SJCRH30 (cell line): ENCODE data around the gene NIP7. TPM values are rescaled to one million over a fixed set of nuclear protein-coding genes. Genes with fewer than 3 reads are reported as not detected.
A peak's percentile ranks its signal among the peaks of the same experiment; 100 is the strongest.

Source experiments
- DNase-seq, 2 experiments: peaks; one replicate each; pipeline ENCODE4 v3.0.0-alpha.2; 2015 to 2020
- H3K27ac ChIP-seq: fragments of 250-450 bp; sonication (Bioruptor Pico); 2 replicates; pipeline ENCODE4 v1.5.1; 2020; ENCODE audit warnings: mild to moderate bottlenecking, moderate library complexity
- H3K27me3 ChIP-seq: fragments of 250-450 bp; sonication (Bioruptor Pico); 2 replicates; pipeline ENCODE4 v1.5.1; 2020; ENCODE audit warnings: mild to moderate bottlenecking, moderate library complexity
- H3K36me3 ChIP-seq: fragments of 250-450 bp; sonication (Bioruptor Pico); 2 replicates; pipeline ENCODE4 v1.5.1; 2020; ENCODE audit warnings: mild to moderate bottlenecking, moderate library complexity
- H3K4me1 ChIP-seq: fragments of 250-450 bp; sonication (Bioruptor Pico); 2 replicates; pipeline ENCODE4 v1.5.1; 2020; ENCODE audit warnings: mild to moderate bottlenecking, moderate library complexity
- H3K4me3 ChIP-seq: fragments of 250-450 bp; sonication (Bioruptor Pico); 2 replicates; pipeline ENCODE4 v1.5.1; 2020; ENCODE audit warnings: mild to moderate bottlenecking, moderate library complexity
- H3K9me3 ChIP-seq: fragments of 250-450 bp; sonication (Bioruptor Pico); replicated peaks from 2 replicates; pipeline ENCODE4 v1.5.1; 2020; ENCODE audit warnings: mild to moderate bottlenecking, moderate library complexity
- total RNA-seq: library from RNA; depleted of rRNA; stranded (reverse); fragments of >200 nt; shearing (Covaris generic); gene quantifications from 2 replicates; pipeline ENCODE4 v1.2.3, GENCODE V29; 2014

The NIP7 gene
- total RNA-seq, 1 experiment from 2014 or later = 31.8 TPM

DNA sequence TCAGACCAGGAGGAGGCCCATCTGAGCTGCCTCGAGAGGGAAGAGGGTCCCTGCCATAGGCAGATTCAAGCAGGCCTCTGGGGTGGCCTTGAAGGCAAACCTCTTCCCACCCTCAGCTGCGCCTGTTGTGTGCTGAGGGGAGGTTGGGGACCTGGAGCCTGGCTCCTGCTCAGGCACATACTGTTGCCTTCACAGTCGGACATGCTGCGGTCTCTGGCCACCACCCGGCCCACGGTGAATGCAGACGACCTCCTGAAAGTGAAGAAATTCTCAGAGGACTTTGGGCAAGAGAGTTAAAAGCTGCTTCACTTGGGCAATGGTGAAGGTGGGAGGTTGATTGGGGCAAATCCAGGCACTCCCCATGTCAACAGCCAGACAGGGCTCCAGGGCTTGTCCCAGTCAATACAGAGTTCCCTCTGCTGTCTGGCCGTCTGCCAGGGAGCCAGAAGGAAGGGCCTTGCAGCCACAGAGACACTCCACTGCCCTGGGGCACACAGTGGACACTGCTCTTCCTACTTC, 15.5 kb upstream of the NIP7 start:
- H3K27me3 ChIP-seq = no peaks in the 10 kb centered on the region
- H3K4me3 ChIP-seq = no peak overlapping the region
- DNase-seq = no peak
- H3K36me3 ChIP-seq = peaks cover 43% of the 10 kb centered on the region
- H3K9me3 ChIP-seq = no peaks in the 10 kb centered on the region
- H3K27ac ChIP-seq = no peak overlapping the region
- H3K4me1 ChIP-seq = peaks cover 6% of the 10 kb centered on the region

DNA sequence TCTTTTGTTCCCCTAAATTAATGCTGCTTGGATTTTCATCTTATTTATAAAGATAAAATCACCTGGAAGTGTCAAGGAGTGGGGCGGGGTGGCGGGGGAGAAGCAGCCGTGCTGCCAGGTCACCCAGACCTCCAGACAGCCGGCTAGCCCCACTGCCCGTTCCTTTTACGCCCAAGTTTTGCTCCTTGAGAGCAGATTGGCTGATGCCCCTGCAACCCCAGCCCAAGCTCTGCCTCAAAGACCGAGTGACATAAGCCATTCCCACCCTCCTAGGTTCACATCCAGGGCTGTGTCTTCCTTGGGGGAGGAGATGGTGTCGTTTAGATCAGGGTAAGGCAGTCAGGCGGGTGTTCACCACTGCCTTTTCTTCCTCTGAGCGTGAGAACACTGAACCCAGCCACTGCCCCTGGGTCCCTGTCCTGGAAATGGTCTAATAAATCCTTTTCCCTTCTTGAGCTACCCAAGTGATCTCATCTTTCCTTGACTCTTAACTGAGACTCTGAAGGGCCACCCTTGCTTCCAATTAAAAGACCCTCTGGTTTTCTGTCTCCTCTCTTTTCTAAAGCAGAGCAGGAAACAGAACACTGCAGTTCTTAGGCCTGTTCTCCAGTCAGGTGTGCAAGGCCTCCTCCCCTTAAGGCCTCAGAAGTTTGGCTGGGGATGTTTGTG, 14.9 kb upstream of the NIP7 start:
- no peak overlapping the region for H3K27ac ChIP-seq
- DNase-seq = no peak
- H3K27me3 ChIP-seq = no peaks in the 10 kb centered on the region
- peaks cover 40% of the 10 kb centered on the region for H3K36me3 ChIP-seq
- no peak overlapping the region for H3K4me3 ChIP-seq
- H3K4me1 ChIP-seq = peaks cover 10% of the 10 kb centered on the region
- no peaks in the 10 kb centered on the region for H3K9me3 ChIP-seq

DNA sequence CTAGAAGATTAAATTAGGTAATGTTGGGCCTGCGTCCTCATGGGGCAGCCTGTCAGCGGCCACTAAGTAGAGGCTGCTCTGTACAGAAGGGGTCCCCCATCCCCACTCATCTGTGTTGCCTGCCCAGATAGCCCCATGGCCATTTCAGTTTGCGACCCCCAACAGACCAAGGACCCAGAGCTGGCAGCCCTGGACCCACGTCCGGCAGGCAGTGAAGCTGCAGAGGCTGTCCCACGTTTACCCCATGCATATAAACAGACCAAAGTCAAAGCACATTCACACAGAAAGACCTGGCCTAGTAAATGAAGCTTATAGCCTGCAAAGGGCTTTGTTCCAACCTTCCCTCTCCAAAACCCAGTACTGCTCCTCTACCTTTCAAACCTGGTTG, 13.8 kb upstream of the NIP7 start:
- Histone ChIP-seq H3K27ac (no peak overlapping the region), H3K27me3 (no peaks in the 10 kb centered on the region), H3K4me3 (no peak overlapping the region), H3K4me1 (peaks cover 10% of the 10 kb centered on the region), H3K36me3 (peaks cover 37% of the 10 kb centered on the region), H3K9me3 (no peaks in the 10 kb centered on the region)
- no peak for DNase-seq

DNA sequence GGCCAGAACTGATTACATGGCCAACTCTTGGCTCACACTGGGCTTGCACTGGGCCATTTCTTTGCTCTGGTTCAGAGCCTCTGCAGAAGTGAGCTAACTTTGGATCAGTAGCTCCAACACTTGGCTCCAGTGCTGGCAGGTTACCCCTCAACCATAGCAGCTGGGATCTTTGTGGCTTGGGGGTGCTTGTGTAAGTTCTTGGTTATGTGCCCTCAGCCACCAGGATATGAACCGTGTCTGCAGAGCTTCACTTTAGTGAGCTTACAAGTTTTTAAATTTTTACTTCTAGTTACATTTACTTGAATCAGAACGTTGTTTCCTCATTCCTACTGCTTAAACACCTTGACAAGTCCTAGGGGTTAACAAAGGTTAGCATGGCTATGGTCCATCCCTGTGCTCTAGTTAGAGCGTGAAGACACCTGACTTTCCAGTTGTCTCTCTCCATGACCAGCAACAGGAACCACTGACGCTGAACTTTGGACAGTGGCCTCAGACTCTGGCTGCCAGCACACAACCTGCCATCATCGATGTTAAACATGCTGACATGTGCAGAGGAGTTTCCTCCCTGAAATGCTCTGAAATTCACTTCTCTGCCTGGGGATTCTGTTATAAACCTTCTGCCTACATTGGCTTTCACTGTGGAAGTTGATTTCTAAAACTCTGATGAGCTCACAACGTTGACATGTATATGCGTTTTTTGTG, 13.2 kb upstream of the NIP7 start:
- no peak overlapping the region for H3K4me3 ChIP-seq
- H3K9me3 ChIP-seq = no peaks in the 10 kb centered on the region
- DNase-seq = no peak
- H3K36me3 ChIP-seq = peaks cover 37% of the 10 kb centered on the region
- no peak overlapping the region for H3K27ac ChIP-seq
- H3K27me3 ChIP-seq = no peaks in the 10 kb centered on the region
- H3K4me1 ChIP-seq = peaks cover 10% of the 10 kb centered on the region

DNA sequence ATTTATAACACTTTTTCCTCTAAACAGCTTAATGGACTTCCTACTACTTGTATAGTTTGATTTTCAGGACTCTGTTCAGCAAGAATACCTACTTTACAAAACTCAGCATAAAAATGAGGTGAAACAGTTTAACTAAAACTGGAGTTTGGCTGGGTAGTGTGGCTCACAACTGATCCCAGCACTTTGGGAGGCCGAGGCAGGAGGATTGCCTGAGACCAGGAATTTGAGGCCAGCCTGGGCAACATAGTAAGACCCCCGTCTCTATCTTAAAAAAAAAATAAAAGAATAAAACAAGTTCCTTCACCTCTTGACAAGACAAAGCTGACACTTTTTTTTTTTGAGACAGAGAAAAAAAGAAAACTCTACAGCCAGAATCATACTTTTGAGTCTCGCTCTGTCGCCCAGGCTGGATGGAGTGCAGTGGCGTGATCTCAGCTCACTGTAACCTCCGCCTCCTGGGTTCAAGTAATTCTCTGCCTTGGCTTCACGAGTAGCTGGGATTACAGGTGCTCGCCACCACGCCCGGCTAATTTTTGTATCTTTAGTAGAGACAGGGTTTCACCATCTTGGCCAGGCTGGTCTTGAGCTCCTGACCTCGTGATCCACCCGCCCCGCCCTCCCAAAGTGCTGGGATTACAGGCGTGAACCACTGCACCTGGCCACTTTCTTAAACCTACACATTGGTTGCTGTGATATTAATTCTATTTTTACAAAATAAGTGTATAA, 11.8 kb upstream of the NIP7 start:
- no peaks in the 10 kb centered on the region for H3K9me3 ChIP-seq
- no peak for DNase-seq
- peaks cover 10% of the 10 kb centered on the region for H3K4me1 ChIP-seq
- no peak overlapping the region for H3K27ac ChIP-seq
- H3K4me3 ChIP-seq = no peak overlapping the region
- H3K27me3 ChIP-seq = no peaks in the 10 kb centered on the region
- H3K36me3 ChIP-seq = peaks cover 31% of the 10 kb centered on the region

DNA sequence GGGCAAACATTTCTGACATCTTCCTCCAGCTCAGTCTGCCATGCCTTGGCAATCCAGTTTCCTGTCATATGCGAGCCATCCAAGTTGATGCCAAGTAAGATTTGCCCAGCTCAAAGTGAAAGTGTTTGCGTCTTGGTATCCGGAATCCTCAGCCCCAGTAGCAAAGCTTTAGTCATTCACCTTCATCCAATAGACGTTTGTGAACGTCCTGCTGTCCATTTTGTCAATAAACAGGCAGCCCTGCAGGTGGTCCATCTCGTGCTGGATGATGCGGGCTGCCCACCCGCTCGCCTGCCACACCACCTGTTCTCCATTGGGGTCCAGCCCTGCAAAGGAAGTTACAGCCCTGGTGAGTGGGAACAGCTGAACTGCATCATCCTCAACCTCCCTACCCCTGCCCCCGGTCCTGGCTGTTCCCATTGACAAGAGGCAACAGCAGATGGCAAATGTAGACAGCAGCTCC, 10.7 kb upstream of the NIP7 start:
- peaks cover 26% of the 10 kb centered on the region for H3K36me3 ChIP-seq

DNA sequence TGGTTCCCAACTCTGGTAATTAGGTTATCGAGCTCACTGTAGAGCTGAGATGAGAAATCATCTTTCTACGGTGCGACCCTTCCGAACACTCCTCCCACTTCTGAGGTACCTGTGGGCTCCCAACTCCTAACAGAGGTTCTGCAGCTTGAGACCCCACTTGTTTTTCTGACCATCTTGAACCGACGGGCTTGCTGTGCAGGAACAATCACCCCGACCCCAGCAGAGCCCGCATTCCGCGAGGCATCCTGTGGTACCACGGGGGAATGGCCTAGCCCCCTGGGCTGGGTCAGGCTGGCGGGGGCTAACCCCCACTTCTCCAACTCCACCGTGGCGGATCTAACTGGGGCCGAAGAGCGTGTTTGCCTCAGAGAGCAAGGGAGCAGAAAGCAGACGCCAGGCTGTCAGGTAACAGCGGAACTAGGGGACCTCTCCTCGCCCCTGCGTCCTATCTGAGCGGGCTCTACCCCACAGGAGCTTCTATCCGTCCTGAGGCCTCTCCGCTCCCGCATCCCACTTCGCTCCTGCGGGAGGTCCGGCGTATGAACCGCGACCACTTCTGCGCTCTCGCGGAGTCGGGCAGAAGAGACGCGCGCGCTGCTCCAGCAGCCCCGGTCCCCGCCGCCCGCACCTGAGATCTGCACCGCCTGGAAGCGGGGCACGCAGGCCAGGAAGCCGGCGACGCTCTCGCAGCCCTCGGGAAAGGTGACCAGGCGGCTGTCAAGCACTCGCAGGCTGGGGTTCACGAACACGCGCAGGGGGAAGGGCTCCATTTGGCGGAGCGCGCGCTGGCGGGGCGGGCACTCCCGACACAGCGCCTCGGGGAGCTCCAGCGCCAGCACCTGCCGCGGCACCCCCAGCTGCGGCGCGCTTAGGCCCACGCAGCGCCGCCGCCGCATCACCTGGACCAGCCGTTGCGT, 9.9 kb upstream of the NIP7 start:
- no peak for DNase-seq
- H3K4me3 ChIP-seq = peak overlapping the region; percentile 77
- no peaks in the 10 kb centered on the region for H3K9me3 ChIP-seq
- no peaks in the 10 kb centered on the region for H3K27me3 ChIP-seq
- peaks cover 10% of the 10 kb centered on the region for H3K4me1 ChIP-seq
- H3K27ac ChIP-seq = peak overlapping the region; percentile 10; the same call in 1 of the 2 replicates
- H3K36me3 ChIP-seq = peaks cover 29% of the 10 kb centered on the region

More for the DNA sequence above, 10.7 kb upstream of the NIP7 start:
- DNase-seq = peak; percentile 38 to 41
- H3K27me3 ChIP-seq = no peaks in the 10 kb centered on the region
- peaks cover 10% of the 10 kb centered on the region for H3K4me1 ChIP-seq
- no peak overlapping the region for H3K4me3 ChIP-seq
- no peaks in the 10 kb centered on the region for H3K9me3 ChIP-seq
- H3K27ac ChIP-seq = no peak overlapping the region

DNA sequence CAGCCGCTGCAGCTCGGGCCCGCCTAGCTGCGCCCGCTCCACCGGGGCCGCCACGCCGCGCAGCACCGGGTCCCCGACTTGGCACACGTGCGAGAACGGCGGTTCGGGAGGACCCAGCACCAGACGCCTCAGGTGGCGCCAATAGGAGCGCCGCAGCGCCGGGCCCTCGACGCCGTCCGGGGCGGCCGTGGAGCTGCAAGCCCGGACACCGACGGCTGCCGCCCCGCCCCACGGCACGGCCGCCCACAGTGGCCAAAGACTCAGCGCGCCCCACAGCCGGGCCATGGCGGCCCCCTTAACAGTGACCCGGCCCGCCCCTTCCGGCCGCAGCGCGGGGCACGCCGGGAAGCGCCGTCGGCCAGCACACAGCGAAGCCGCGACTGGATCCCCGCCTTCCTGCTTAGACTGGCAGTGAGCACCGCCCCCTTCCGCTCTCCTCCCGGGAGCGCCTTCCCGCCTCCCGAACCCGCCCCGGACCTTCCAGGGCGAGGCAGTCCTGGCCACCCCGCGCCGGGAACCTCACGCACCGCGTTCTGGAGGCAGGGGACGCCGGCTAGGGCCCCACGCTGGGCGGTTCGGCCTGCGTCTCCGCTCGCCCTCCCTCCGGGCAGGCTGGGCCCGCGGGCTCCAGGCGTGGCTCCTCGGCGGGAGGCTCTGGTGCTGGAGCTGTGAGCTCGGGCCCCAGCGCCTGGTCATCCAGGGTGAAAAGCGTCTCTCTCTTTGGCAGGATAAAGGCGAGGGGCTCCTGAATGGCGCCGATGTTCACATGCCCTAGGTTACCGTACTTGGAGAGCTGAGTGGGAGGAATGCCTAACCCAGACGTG, 9.1 kb upstream of the NIP7 start, which contains the start of gene PDF:
Gene PDF (minus strand): TSS at position 303 of the 824 bp plus-strand sequence. CDS start 18 bp downstream, at position 285.
- peak within 1 kb of the TSS; percentile 73 for H3K27ac ChIP-seq
- H3K27me3 ChIP-seq = no peaks in the 10 kb centered on the region
- peaks cover 29% of the 10 kb centered on the region for H3K36me3 ChIP-seq
- H3K4me1 ChIP-seq = peaks cover 10% of the 10 kb centered on the region
- H3K4me3 ChIP-seq = peak within 1 kb of the TSS; percentile 77
- DNase-seq = peak; percentile 90 to 91
- H3K9me3 ChIP-seq = no peaks in the 10 kb centered on the region

DNA sequence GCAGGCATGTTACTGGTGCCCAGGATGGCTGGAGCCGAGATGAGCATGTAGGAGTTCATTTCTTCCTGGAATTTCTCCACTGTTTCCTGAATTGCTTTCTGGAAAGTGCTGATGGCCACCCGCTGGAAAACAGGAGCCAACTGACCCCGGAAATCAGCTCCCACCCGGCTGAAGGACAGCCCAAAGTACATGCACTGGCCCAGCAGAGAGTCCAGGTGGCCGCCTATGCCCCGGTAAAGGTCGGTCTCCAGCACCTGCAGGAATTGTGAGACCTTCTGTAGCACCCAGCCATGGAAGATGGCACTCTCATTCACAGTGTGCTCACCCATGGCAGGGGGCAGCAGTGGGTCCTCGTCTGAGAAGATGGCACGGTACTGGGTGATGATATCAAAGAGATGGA, 4.9 kb upstream of the NIP7 start:
- no peaks in the 10 kb centered on the region for H3K27me3 ChIP-seq
- H3K36me3 ChIP-seq = peaks cover 9% of the 10 kb centered on the region; the same call in 1 of the 2 replicates
- H3K27ac ChIP-seq = no peak overlapping the region
- no peak overlapping the region for H3K4me3 ChIP-seq
- DNase-seq = no peak
- H3K4me1 ChIP-seq = no peaks in the 10 kb centered on the region
- no peaks in the 10 kb centered on the region for H3K9me3 ChIP-seq

DNA sequence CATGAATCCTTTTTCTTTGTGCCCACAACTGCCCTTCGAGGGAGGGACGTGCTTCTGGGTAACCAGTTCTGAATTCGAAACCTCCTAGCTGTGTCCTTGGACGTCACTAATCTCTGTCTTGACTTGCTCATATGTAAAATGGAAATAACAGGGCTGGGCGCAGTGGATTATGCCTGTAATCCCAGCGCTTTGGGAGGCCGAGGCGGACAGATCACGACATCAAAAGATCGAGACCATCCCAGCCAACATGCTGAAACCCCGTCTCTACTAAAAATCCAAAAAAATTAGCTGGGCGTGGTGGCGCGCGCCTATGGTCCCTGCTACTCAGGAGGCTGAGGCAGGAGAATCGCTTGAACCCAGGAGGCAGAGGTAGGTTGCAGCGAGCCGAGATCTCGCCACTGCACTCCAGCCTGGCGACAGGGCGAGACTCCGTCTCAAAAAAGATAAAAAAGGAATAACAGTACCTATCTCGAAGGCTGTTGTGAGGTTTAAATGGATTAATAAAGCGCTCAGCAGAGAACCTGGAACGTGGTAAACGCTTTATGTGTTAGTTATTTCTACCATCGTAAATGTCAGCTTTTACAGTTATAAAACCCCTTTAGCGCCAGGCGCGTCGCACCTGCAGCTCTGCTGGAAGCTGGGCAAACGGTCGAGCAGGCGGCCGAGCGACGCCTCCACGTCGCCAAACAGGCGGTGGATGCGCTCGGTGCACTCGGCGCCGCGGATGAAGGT, 849 bp upstream of the NIP7 start:
- Histone ChIP-seq H3K27me3 (no peaks in the 10 kb centered on the region), H3K4me1 (0 out of 2 replicates have a peak, but pooled peaks cover 3% of the 10 kb centered on the region), H3K9me3 (no peaks in the 10 kb centered on the region), H3K27ac (peak overlapping the region; percentile 96), H3K4me3 (peak overlapping the region; percentile 99), H3K36me3 (peaks cover 27% of the 10 kb centered on the region)
- no peak for DNase-seq

DNA sequence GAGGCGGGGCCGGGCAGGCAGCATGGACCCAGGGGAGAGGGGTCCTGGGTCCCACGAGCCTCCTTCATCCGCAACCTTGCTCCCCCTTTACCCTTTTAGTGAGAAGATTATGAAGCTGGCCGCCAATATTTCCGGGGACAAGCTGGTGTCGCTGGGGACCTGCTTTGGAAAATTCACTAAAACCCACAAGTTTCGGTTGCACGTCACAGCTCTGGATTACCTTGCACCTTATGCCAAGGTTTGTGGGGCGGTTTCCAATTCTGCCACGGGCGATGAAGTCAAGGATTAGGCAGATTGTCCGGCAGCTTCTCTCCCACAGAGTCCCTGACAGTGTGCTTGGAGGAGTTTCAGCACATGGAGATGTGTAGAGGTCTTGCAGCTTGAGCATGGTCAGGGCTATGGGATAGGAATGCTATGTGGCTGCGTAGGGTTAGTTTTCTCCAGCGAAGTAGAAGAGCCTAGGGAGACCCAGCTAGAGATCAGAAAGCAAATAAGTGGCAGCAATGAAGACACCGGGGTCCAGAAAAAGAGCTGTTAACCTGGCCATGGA, 598 bp downstream of the NIP7 start:
- no peak for DNase-seq
- no peaks in the 10 kb centered on the region for H3K27me3 ChIP-seq
- H3K9me3 ChIP-seq = no peaks in the 10 kb centered on the region
- peak overlapping the region; percentile 96 for H3K27ac ChIP-seq
- 0 out of 2 replicates have a peak, but pooled peaks cover 3% of the 10 kb centered on the region for H3K4me1 ChIP-seq
- peak overlapping the region; percentile 99 for H3K4me3 ChIP-seq
- peaks cover 22% of the 10 kb centered on the region for H3K36me3 ChIP-seq

DNA sequence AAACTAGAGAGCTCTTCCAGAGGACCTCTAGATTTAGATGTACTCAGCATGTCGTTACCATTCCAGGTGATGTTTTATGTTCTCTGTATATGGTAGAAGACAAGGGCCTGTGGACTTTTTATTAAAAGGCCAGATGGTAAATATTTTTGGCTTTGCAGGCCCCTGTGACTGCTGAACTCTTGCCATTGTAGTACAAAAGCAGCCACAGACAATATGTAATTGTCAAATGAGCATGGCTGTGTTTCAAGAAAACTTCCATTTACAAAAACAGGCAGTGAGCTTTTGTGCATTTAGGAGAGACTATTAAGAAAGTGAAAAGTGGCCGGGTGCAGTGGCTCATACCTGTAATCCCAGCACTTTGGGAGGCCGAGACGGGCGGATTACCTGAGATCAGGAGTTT, 4.6 kb downstream of the NIP7 start:
- peaks cover 22% of the 10 kb centered on the region for H3K36me3 ChIP-seq
- H3K4me1 ChIP-seq = 0 out of 2 replicates have a peak, but pooled peaks cover 3% of the 10 kb centered on the region
- DNase-seq = no peak
- no peak overlapping the region for H3K4me3 ChIP-seq
- no peaks in the 10 kb centered on the region for H3K27me3 ChIP-seq
- no peak overlapping the region for H3K27ac ChIP-seq
- H3K9me3 ChIP-seq = no peaks in the 10 kb centered on the region
